Measurements from ENCODE around the gene TRIM40.

- TF ChIP-seq FOXP2 (optimal IDR thresholded peaks at IDR 0.05; ENCODE audit: control extremely low read depth, extremely low read length, insufficient read depth) (no peak), POLR2AphosphoS5 (IDR thresholded peaks at IDR 0.05; ENCODE audit: borderline replicate concordance, low read depth, low read length) (no peak), EZH2 (IDR thresholded peaks at IDR 0.05) (no peak)
Observed at GRCh38 chr6:30130887-30131862, 4.8 kb upstream of the TRIM40 start.

Measured in SK-N-MC (cell line).